Activated gamma-delta T cell treated with Interleukin-2 at 50 U/mL for 16 hours (primary cell): ENCODE results near the gene CTDP1.
A peak's percentile ranks its signal among the peaks of the same experiment; 100 is the strongest.
"Not testable (repeated sequence)": the region's sequence is repeated elsewhere in the genome, so short reads cannot be mapped to it uniquely, and the experiment has no call there.

Experiments used
- DNase-seq: peaks from one replicate; pipeline ENCODE4 v3.0.0-alpha.2; 2020

The CTDP1 gene

DNA sequence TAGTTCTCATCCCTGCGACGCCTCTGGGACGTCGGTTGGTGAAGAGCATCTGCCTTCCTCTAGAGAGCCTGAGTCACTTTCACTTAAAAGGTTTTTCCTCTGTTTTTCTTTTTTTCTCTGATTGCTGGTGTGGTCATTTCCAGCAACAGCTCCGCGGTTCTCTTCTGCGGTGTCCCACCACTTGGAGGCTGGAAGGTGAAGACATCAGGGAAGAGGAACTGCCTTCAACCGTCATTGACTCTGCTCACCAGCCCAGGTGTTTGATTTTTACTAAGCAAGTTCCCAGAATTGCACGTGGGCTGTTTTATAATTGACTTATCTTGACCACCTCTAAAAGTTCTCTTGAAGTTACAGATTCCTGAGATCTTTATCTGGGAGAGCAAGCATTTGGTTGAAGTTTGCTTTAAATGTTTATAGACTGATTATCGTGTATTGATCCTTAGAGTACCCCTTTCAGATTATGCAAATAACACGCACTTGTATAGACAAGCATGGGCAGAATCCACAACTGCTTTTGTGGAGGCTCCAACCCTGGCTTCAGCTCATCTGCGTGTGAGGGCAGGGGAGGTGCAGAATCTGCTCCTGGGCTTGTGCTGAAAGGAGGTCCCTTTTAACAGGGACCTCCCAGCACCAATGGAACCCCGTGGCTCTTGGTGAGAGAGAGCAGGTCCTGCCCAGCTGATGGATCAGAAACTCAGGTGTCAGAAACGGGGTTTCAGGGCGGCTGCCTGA lies 3.5 kb downstream of the CTDP1 start:
- no peak for DNase-seq

DNA sequence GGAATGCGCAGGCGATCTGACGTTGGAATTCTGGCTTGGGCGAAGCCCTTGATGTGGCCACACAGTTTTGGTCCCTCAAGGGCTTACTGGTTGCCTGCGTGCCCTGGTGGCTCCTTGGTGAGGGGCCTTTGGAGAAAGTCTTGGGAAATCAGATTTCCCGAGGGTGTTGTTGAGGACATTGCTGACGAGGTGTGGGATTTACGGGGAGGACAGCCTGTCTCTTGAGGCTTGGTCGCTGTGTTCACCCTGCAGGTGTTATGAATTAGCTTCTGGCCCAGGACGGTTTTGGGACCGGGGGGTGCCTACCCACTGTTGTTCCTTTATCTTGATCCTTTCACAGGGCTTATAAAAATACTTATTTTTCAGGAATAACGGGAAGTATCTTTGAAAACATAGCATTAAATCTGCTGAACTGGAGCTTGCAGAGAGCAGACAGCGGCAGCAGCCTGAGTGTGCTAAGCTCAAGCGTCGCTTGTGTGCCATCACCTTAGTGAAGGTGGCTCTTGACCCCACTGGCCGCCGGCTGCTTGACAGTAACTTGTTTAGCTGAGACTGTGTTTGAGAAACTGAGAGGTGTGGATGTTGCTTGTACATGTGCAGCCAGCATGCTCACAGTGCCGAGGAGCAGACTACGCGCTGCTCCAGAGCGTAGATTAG lies 4.2 kb downstream of the CTDP1 start:
- DNase-seq, result no peak

DNA sequence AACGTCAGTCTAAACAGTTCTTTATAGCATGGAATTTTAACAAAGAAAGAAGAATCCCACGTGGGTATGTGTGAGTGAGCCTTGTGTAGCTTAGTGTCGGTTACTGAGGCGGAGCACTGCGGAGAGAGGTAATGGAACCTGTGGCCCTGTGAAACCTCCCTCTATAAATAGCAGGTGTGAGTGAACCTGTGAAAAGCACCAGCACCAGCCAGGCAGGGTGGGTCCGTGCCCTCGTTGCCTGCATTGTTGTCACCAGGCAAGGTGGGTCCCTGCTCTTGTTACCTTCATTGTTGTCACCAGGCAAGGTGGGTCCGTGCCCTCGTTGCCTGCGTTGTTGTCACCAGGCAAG lies 4.7 kb downstream of the CTDP1 start:
- peak; percentile 39 for DNase-seq

DNA sequence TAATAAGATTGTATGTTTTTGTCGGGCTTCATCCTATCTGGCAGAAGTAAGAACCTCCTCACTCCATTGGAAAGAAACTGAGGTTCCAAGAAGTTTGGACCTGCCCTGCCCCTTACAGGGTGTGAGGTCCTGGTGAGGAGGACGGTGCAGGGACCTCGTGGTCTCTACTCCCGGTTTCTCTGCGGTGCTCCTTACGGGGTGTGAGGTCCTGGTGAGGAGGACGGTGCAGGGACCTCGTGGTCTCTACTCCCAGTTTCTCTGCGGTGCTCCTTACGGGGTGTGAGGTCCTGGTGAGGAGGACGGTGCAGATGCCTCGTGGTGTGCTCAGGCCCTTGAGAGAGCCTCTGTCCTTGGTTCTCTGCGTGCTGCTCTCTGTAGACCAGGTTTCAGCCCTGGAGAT lies 5.2 kb downstream of the CTDP1 start:
- DNase-seq, result no peak

DNA sequence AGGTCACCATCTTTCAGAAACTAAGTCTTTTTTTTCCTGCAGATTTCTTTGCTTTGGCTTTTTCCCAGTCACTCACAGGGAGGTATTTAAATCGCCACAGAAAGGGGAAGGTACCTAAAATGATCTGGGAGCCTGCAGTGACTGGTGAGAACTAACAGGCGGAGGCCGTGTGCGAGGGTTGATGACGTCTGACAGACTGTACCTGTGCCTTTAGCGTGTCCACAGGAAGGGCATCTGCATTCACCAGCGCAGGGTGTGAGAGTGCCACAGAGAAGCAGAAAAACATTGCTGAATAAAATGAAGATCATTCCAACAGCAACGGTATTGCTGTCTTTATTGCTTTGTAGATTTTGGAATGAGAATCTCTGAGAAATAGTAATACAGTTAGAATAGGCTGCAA lies 5.7 kb downstream of the CTDP1 start:
- DNase-seq, result no peak

DNA sequence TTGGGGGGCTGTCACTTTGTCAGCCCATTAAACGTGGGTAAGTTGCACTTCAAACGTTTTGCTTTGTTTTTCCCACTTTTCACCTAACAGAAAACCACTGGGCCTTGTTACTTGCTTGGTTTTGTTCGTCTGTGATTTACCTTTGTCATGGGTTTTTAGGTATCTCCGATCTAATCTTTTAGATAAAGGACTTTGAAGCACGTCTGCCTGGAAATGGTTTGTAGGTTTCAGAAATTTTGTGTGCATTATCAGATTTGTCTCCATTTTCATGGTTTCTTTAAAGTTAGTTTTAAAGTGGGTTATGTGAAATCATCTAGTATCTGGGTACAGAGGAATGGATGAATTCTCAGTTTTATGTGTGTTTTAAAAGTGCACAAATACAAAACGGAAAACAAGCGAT lies 6.4 kb downstream of the CTDP1 start:
- DNase-seq, result no peak

DNA sequence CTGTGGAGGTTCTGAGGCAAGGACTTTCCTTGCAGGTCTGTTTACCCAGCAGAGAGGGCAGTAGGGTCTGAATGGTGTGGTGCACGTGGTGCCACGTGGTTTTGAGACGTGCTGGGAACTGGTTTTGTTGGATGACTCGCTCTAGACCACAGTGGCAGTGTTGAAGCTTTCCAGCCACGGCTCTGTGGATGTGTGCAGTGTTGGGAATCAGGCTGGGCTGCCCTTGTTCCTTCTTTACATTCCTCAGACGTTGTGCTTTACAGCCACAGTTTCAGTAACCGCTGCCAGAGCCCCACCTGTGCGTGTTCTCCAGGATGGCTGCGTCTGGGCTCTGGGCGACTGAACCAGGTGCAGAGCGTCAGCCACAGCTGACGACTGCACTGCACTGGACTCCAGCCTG lies 8.2 kb downstream of the CTDP1 start:
- DNase-seq, result no peak

DNA sequence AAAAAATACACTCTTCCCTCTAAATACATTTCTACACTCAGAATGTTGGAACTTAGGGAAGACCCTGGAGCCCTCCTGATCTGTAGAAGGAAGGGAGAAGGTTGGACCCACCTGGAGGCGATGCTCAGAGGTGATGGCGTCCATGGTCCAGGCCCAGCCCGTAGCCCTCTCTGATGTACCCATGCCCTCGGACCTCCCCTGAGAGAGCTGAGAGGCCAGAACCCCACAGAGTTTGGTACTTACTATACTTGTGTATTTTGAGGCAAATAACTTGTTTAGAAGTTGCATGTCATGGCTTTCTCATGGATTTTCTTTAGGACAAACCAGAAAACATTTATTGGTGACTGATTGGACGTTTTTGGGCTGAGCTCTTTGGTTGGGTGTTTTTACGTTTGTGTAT lies 10.5 kb downstream of the CTDP1 start:
- no peak for DNase-seq

DNA sequence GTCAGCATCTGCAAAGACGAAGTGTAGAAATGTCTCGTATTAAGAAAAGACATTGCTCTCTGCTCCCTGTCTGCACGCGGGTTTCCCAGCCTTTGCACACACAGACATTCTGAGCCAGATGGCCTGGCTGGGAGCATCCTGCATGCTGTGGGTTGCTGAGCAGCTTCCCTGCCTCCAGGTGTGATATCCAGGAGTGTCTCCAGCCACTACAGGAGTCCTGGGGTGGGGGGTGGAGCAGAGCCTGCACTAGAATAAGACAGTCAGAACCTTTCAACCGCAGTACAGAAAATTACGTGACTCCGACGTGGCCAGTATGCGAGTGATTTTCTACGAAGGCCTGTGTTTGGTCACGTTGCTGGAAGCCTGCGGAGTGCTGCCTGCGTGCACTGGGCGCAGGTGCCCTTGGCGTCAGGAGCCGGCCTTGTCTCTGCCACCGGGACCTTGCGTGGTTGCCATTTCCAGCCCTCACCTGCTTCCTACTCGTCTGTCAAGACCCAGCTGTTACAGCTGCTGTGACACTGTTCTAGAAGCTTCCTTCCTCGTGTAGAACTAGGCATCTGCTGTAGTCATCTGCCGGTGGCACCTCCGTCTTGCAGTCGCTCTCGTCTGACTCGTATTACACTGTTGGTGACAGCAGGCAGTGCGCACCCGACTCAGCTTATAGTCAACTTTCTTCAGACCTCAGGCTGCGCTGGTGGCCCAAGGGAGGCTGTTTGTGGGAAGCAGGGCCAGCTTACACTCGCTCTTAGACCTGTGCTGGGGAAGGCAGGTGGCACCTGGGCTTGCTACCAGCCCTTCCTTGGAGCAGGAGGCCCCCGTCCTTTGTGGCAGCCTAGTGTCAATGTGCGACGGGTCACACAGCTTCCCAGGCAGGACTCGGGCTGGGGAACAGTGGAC lies 11.2 kb downstream of the CTDP1 start:
- DNase-seq, result no peak

DNA sequence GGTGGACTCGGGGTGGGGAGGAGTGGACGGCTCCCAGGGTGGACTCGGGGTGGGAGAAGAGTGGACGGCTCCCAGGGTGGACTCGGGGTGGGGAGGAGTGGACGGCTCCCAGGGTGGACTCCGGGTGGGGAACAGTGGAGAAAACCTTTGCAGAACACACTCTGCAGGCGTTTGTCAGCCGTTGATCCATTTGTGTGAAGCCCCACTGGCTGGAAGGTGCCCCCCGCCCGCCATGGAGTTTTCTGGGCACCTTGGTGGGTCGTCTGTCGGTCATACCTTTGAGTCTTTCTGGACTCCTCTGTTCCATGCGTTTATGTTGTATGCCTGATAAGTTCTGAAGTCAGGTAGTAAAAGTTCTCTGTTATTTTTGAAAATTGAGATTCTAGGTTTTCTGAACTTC lies 12.5 kb downstream of the CTDP1 start:
- no peak for DNase-seq

DNA sequence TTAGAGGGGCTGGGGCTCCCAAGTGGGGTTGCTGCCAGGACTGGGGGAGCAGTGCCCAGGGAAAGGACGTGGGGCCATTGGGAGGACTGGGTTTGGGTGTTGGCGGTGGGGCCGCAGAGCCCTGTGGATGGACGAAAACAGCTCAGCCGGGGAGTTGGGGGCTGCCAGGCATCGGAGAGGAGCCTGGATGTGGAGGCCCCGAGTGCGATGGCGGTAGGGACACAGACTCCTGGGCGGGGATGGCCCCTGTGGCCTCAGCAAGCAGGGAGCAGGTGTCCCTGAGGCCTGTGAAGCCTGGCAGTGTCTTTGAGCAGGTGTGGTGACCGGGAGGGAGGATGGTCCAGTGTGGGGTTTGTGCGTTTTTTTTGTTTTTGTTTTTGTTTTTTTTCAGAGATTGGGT lies 13.3 kb downstream of the CTDP1 start:
- no peak for DNase-seq

DNA sequence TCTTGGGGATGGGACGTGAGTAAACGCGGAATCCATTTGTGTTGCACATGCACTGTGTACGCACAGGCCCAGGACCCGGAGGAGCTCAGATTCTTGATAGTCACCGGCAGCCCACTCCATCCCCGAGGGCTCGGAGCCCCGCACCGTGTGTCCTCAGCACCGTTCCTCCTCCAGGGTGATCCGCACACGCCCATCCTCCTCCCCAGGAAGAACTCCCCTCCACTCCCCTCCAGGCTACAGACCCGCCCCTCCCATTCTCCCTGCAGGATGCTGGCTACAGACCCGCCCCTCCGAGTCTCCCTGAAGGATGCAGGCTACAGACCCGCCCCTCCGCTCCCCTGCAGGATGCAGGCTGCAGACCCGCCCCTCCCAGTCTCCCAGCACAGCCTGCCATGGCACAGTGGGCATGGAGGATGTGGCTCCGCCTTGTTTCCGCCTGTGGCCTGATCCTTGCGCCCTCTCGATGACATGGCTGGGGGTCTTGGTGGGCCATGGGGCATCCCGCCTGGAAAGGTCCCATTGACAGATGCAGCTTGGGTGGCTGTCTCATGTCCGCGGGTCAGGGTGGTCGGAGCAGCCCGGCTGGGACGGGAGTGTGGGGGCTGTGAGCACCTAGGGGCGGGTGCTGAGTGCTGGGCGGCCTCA lies 14.1 kb downstream of the CTDP1 start:
- no peak for DNase-seq

DNA sequence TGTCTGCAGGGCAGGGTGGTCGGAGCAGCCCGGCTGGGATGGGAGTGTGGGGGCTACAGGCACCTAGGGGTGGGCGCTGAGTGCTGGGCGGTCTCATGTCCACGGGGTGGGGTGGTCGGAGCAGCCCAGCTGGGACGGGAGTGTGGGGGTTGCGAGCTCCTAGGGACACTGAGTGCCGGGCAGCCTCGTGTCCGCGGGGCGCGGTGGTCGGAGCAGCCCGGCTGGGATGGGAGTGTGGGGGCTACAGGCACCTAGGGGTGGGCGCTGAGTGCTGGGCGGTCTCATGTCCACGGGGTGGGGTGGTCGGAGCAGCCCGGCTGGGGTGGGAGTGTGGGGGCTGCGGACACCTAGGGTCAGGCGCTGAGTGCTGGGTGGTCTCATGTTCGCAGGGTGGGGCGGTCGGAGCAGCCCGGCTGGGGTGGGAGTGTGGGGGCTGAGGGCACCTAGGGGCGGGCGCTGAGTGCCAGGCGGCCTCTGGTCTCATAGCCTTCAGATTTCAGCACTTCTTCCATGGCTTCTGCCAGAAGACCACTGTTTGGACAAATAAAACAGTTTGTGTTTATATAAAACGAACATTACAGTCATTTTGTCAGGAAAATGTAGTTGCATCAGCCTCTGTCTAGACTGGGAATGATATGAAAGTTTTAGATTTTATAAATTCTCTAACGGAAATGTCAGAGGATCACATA lies 14.7 kb downstream of the CTDP1 start:
- DNase-seq, result not testable (repeated sequence)

DNA sequence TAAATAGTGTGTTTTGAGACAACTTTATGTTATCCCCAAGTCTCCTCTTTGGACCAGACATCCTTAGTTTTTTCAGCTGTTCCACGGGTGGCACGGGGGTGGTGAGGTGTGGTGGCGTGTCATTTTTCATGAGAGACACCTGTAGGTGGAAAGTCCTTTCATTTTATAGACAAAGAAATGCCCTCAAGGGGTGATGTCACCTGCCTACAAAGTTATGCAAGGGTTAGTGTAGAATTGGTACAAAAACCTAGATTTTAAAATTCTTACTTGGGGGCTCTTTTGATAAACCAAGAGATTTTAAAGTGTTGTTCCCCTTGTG lies 15.3 kb downstream of the CTDP1 start:
- DNase-seq, result no peak

DNA sequence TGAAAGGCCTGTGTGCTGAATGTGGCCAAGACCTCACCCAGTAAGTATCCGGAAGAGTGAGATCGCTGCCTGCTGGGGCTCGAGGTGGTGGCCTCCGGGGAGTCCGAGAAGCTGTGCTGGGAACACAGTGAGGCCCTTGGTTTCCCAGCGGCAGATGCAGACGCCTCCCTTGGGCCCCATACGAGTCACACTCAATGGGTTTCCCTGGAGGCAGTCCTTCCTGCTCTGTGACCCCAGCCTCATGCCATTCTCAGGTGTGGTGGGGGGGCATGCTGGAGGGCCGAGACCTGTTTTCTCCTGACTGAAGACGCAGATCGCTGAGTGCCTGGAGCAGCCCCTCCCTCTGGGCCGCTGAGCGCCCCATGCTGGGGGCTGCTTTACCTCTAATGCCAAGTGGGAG lies 15.7 kb downstream of the CTDP1 start:
- no peak for DNase-seq

DNA sequence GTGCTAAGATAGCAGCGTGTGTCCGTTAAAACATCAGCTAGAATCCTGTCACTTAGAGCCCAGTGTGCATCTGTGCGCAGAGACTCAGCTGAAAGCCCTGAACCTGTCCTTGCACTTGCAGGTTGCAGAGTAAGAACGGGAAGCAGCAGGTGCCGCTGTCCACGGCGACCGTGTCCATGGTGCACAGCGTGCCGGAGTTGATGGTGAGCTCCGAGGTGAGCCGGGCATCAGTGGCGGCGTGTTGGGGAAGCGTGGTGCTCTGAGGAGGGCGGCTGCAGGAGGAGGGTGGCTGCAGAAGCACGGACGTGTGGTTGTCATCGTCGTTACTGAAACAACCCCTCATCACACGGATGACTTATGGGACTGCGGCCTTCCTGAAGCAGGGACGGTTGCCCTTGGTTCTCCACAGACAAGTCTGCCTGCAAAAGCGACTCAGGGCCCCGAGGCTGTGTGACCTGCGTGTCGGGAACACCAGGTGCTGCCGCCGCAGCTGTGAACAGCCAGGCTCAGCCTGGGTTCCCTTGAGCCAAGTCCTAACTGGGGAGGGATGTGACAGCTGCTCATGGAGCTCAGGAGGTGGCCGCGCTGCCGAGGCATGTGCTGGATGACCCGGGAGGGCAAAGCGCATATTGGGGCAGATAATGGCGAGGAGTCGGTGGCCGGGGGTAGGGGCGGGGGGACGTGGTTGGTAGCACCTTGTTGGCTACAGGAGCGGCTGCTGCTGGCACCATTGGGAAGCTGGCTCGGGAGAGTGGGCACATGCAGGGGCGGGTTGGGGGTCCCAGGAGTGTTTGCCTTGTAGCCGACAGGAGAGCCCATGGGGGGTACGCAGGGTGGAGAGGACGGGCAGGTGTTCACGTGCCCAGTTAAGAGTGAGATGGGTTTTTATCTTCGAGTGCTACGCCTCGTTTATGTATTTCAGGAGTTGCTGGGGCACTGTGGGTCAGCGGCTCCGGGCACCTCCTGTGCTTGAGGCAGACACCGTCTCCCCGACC lies 16.6 kb downstream of the CTDP1 start:
- DNase-seq, result no peak

DNA sequence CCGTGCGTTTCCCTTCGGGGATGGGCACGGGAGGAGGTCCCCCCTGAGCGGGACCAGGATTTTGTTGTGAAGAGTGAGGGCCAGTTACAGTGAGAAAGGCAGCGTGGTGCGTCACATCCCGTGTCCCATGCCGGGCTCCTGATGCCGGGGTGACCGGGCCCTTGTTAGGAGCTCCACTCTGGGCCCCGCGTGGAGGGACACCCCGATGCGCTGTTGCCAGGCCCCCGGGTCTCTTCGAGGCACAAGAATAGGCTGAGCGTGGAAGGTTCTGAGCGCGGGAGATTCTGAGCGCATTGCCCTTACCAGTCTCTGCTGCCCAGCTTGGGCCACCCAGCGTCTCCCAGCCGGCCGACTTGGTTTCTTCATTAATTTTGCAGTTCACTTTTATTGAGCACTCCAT lies 17.6 kb downstream of the CTDP1 start:
- DNase-seq, result no peak

DNA sequence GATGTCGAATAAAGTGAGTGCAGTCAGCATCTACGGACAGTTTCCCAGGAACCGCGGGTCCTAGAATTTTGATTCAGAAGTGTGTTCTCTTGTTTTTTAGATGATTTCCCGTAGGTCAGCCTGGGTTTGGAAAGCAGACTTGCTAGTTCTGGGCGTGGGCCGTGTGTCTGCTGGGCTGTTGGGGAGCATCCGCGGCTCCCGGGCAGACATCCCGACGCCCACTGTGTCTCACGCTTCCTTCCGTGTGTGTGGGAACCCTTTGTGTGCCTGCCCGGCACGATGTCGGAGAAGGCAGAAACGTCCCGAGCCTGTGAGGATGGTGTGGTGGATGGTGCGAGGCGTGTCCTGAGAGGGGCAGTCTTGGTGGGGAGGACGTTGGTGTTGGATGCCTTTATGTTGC lies 18.4 kb downstream of the CTDP1 start:
- DNase-seq, result no peak

DNA sequence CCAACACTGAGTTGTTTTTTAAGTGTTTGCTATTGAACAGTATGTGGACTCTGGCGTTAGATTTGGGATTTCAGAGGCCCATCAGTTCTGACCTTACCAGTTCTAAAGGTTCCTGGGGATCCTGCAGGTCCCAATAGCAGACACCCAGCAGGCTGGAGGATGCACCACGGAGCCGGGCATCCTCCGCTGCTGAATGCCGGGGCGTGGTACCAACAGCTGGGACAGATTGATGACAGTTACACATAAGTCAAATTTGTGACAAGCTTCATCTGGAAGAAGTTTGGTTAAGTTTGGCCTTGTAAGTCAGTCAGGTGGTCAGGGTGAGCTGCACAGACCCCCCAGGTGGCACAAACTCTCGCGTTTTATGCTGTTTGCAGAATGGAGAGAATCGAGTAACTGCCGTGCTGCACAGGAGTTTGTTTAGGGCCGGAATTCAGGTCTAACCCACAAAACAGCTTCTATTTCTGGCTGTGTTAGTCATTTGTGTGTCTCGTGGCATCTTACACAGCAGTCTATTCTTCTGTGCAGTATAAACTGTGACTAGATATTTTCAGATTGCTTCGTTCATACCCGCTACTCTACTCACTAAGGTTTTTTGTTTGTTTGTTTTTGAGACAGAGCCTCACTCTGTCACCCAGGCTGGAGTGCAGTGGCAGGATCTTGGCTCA lies 19.2 kb downstream of the CTDP1 start:
- DNase-seq, result no peak

DNA sequence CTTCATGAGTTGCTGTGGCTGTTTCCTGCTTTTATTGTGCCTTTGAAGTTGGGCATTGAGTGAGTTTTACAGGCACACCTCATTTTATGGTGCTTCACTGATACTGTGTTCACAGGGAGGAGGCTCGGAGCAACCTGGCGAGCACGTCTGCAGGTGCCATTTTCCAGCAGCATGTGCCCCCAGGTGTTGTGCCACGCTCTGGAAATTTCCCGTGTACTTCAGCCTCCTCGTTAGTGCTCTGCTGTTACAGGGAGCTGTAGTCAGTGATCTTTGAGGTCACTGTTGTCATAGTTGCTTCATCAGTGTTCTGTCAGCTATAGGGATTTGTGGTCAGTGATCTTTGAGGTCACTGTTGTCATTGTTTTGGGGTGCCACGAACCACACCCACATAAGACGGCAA lies 20.1 kb downstream of the CTDP1 start:
- no peak for DNase-seq

DNA sequence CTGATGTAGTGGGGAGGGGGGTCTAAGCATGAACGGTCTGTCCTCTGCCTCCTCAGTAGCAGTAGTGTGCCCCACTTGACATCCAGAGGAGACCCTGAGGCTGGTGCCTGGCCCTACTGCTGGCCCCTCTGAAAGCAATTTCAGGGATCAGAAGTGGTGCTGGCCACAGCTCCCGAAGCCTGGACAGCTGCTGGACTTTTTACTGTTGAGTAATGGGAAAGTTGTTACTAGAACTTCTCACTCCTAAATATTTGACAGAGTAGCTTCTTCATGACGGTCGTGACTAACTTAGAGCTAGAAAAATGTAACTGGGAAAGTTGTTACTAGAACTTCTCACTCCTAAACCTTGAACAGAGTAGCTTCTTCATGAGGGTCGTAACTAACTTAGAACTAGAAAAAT lies 23.3 kb downstream of the CTDP1 start:
- no peak for DNase-seq
